ENCODE results near the gene SAXO1.

Gene SAXO1

GRCh38 chr9:19020886-19021455 is 12.0 kb downstream of the SAXO1 start:
- Histone ChIP-seq H3K4me1 (ENCODE audit: control insufficient read depth in 1 of 2, insufficient read depth in 1 of 2, low read depth in 1 of 2, low read length in 1 of 2) (no peaks in the 10 kb centered on the region), H3K36me3 (no peaks in the 10 kb centered on the region), H3K4me3 (ENCODE audit: low read depth in 1 of 2, low read length in 1 of 2) (no peak overlapping the region), H3K9me3 (no peaks in the 10 kb centered on the region), H3K27me3 (no peaks in the 10 kb centered on the region), H3K27ac (no peak overlapping the region)
- TF ChIP-seq CTCF (IDR thresholded peaks at IDR 0.05): no peak

GRCh38 chr9:19018201-19018600 is 14.8 kb downstream of the SAXO1 start:
- no peak overlapping the region for H3K27ac ChIP-seq
- no peak overlapping the region for H3K4me3 ChIP-seq (ENCODE audit: low read depth in 1 of 2, low read length in 1 of 2)
- H3K9me3 ChIP-seq: no peaks in the 10 kb centered on the region
- no peaks in the 10 kb centered on the region for H3K36me3 ChIP-seq
- H3K4me1 ChIP-seq (ENCODE audit: control insufficient read depth in 1 of 2, insufficient read depth in 1 of 2, low read depth in 1 of 2, low read length in 1 of 2): no peaks in the 10 kb centered on the region
- no peaks in the 10 kb centered on the region for H3K27me3 ChIP-seq
- TF ChIP-seq CTCF (IDR thresholded peaks at IDR 0.05): no peak

- TF ChIP-seq CTCF (IDR thresholded peaks at IDR 0.05): no peak
- H3K4me3 ChIP-seq (ENCODE audit: low read depth in 1 of 2, low read length in 1 of 2): no peak overlapping the region
- no peaks in the 10 kb centered on the region for H3K9me3 ChIP-seq
- H3K36me3 ChIP-seq: no peaks in the 10 kb centered on the region
- peaks cover 15% of the 10 kb centered on the region for H3K27me3 ChIP-seq
- no peak overlapping the region for H3K27ac ChIP-seq
- no peaks in the 10 kb centered on the region for H3K4me1 ChIP-seq (ENCODE audit: control insufficient read depth in 1 of 2, insufficient read depth in 1 of 2, low read depth in 1 of 2, low read length in 1 of 2)
Measured at GRCh38 chr9:19009391-19009965, 23.5 kb downstream of the SAXO1 start.

- no peaks in the 10 kb centered on the region for H3K27me3 ChIP-seq
- H3K9me3 ChIP-seq: no peaks in the 10 kb centered on the region
- TF ChIP-seq CTCF (IDR thresholded peaks at IDR 0.05): no peak
- no peak overlapping the region for H3K27ac ChIP-seq
- H3K4me3 ChIP-seq (ENCODE audit: low read depth in 1 of 2, low read length in 1 of 2): no peak overlapping the region
- no peaks in the 10 kb centered on the region for H3K4me1 ChIP-seq (ENCODE audit: control insufficient read depth in 1 of 2, insufficient read depth in 1 of 2, low read depth in 1 of 2, low read length in 1 of 2)
- no peaks in the 10 kb centered on the region for H3K36me3 ChIP-seq
Measured at GRCh38 chr9:19000133-19000532, 32.9 kb downstream of the SAXO1 start.

GRCh38 chr9:18999173-18999785 is 33.7 kb downstream of the SAXO1 start:
- Histone ChIP-seq H3K27ac (no peak overlapping the region), H3K36me3 (no peaks in the 10 kb centered on the region), H3K9me3 (no peaks in the 10 kb centered on the region), H3K4me3 (ENCODE audit: low read depth in 1 of 2, low read length in 1 of 2) (no peak overlapping the region), H3K4me1 (ENCODE audit: control insufficient read depth in 1 of 2, insufficient read depth in 1 of 2, low read depth in 1 of 2, low read length in 1 of 2) (no peaks in the 10 kb centered on the region), H3K27me3 (no peaks in the 10 kb centered on the region)
- no peak for TF ChIP-seq CTCF (IDR thresholded peaks at IDR 0.05)
